ENCODE results near the gene SLC15A3. TPM values are rescaled to one million over a fixed set of nuclear protein-coding genes. Genes with fewer than 3 reads are reported as not detected.
"Not testable (repeated sequence)": the region's sequence is repeated elsewhere in the genome, so short reads cannot be mapped to it uniquely, and the experiment has no call there.

The SLC15A3 gene
- total RNA-seq, 2 experiments from 2014 or later = 7.0 to 9.6 TPM

- ATAC-seq = no peak
- intact Hi-C loops (cut with DNase I, micrococcal nuclease) = loop anchor here (2.0 kb wide), 4 partner anchors 15 to 133 kb away; no protein-coding TSS in a partner anchor
- no peaks in the 10 kb centered on the region for H3K9me3 Mint-ChIP-seq (ENCODE audit: low read depth)
- no peak for DNase-seq
- ChIA-PET POLR2A (interaction anchor here (1.4 to 1.9 kb wide), 5 partner anchors 8 to 134 kb away, joined by 4 to 8 read pairs (median 7); no protein-coding TSS in a partner anchor), CTCF (interaction anchor here (0.9 to 2.0 kb wide), 10 partner anchors 8 to 209 kb away, joined by 3 to 9 read pairs (median 4); no protein-coding TSS in a partner anchor)
- H3K4me1 Mint-ChIP-seq = peaks cover 65% of the 10 kb centered on the region
- peak overlapping the region; percentile 95 for H3K27ac Mint-ChIP-seq
- peak overlapping the region; percentile 87 for H3K4me3 Mint-ChIP-seq
- peaks cover 89% of the 10 kb centered on the region for H3K36me3 Mint-ChIP-seq (ENCODE audit: low read depth)
- H3K27me3 Mint-ChIP-seq = no peaks in the 10 kb centered on the region
Observed at GRCh38 chr11:60977836-60978235, 25.9 kb upstream of the SLC15A3 start.

DNA sequence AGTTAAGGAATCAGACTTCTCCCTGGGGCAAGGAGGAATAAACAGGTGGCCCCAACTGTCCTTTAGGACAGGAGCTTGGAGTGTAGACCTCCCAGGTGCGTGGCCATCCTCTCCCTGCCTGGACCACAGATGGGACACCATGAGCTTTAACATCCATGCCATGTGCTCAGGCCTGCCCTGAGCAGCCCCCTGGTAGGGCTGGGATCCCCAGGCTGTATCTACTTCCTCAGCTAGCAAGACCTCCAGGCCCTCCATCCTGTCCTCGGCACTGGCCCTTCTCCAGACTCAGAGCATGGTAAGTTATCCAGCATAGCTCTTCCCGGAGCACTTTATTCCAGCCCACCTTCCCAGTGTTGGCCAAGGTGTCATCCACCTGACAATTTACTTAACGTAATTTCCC is 25.2 kb upstream of the SLC15A3 start:
- DNase-seq (no peak), ATAC-seq (no peak)
- Mint-ChIP-seq H3K27me3 (no peaks in the 10 kb centered on the region), H3K36me3 (ENCODE audit: low read depth) (peaks cover 90% of the 10 kb centered on the region), H3K27ac (peak overlapping the region; percentile 95), H3K9me3 (ENCODE audit: low read depth) (no peaks in the 10 kb centered on the region), H3K4me1 (peaks cover 59% of the 10 kb centered on the region), H3K4me3 (peak overlapping the region; percentile 87)
- CTCF ChIA-PET = interaction anchor here (0.7 to 2.0 kb wide), 10 partner anchors 9 to 155 kb away, joined by 3 to 9 read pairs (median 4); no protein-coding TSS in a partner anchor
- intact Hi-C loops (cut with DNase I, micrococcal nuclease) = no loop called here
- POLR2A ChIA-PET = interaction anchor here (1.3 to 1.9 kb wide), 4 partner anchors 9 to 84 kb away, joined by 5 to 8 read pairs (median 8); no protein-coding TSS in a partner anchor

- Mint-ChIP-seq H3K27ac (peak overlapping the region; percentile 98), H3K27me3 (no peaks in the 10 kb centered on the region), H3K36me3 (ENCODE audit: low read depth) (peaks cover 70% of the 10 kb centered on the region), H3K4me3 (peak overlapping the region; percentile 87), H3K4me1 (peaks cover 52% of the 10 kb centered on the region), H3K9me3 (ENCODE audit: low read depth) (no peaks in the 10 kb centered on the region)
- ATAC-seq = peak; percentile 11
- ChIA-PET CTCF (interaction anchor here (0.5 to 1.5 kb wide), 4 partner anchors 46 to 136 kb away, joined by 3 to 4 read pairs (median 3); partner anchors contain the start of gene TMEM109), POLR2A (interaction anchor here (0.6 to 1.6 kb wide), 4 partner anchors 10 to 315 kb away, joined by 4 to 9 read pairs (median 6); no protein-coding TSS in a partner anchor)
- intact Hi-C loops (cut with DNase I, micrococcal nuclease) = no loop called here
- DNase-seq = peak; percentile 67
Observed at GRCh38 chr11:60974726-60975125, 22.8 kb upstream of the SLC15A3 start.

GRCh38 chr11:60974316-60974715 is 22.3 kb upstream of the SLC15A3 start:
- not testable (repeated sequence) for H3K9me3 Mint-ChIP-seq (ENCODE audit: low read depth)

DNA sequence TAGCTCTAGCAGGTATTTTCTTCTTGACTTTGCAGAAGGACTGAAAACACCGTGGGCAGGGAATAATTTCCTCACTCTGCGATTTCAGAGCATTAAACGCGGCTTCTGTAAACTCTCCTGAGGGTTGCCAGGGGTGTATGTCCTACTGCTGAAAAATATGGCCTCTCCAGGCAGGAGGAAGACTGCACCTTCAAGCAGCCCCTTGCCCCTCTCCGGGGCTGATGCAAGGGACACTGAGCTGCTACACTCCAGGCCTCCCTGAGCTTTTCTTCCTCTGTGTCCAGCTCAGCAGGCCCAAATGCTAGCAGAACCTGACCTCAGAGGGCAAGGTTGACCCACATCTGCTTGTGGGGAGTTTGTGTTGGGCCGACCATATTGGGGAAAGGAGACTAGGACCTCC is 21.7 kb upstream of the SLC15A3 start:
- peak overlapping the region; percentile 98 for H3K27ac Mint-ChIP-seq
- H3K27me3 Mint-ChIP-seq = no peaks in the 10 kb centered on the region
- ChIA-PET POLR2A (interaction anchor here (1.6 kb wide), 1 partner anchor 11 kb away, joined by 9 read pairs; no protein-coding TSS in a partner anchor), CTCF (interaction anchor here (1.3 kb wide), 1 partner anchor 47 kb away, joined by 3 read pairs; no protein-coding TSS in a partner anchor)
- peak overlapping the region; percentile 87 for H3K4me3 Mint-ChIP-seq
- intact Hi-C loops (cut with DNase I, micrococcal nuclease) = no loop called here
- H3K4me1 Mint-ChIP-seq = peaks cover 42% of the 10 kb centered on the region
- ATAC-seq (peak; percentile 15), DNase-seq (peak; percentile 52)
- H3K9me3 Mint-ChIP-seq (ENCODE audit: low read depth) = no peaks in the 10 kb centered on the region
- H3K36me3 Mint-ChIP-seq (ENCODE audit: low read depth) = peaks cover 62% of the 10 kb centered on the region

More at GRCh38 chr11:60974316-60974715, 22.3 kb upstream of the SLC15A3 start:
- peaks cover 48% of the 10 kb centered on the region for H3K4me1 Mint-ChIP-seq
- H3K36me3 Mint-ChIP-seq (ENCODE audit: low read depth) = peaks cover 65% of the 10 kb centered on the region
- intact Hi-C loops (cut with DNase I, micrococcal nuclease); H3K27me3 Mint-ChIP-seq; ATAC-seq: not testable (repeated sequence)
- peak; percentile 59 for DNase-seq
- ChIA-PET CTCF (interaction anchor here (0.5 to 1.5 kb wide), 3 partner anchors 46 to 73 kb away, joined by 3 to 4 read pairs (median 3); partner anchors contain the start of gene TMEM109), POLR2A (interaction anchor here (1.1 to 1.6 kb wide), 2 partner anchors 10 to 138 kb away, joined by 4 to 9 read pairs; no protein-coding TSS in a partner anchor)
- peak overlapping the region; percentile 98 for H3K27ac Mint-ChIP-seq
- H3K4me3 Mint-ChIP-seq = peak overlapping the region; percentile 87

DNA sequence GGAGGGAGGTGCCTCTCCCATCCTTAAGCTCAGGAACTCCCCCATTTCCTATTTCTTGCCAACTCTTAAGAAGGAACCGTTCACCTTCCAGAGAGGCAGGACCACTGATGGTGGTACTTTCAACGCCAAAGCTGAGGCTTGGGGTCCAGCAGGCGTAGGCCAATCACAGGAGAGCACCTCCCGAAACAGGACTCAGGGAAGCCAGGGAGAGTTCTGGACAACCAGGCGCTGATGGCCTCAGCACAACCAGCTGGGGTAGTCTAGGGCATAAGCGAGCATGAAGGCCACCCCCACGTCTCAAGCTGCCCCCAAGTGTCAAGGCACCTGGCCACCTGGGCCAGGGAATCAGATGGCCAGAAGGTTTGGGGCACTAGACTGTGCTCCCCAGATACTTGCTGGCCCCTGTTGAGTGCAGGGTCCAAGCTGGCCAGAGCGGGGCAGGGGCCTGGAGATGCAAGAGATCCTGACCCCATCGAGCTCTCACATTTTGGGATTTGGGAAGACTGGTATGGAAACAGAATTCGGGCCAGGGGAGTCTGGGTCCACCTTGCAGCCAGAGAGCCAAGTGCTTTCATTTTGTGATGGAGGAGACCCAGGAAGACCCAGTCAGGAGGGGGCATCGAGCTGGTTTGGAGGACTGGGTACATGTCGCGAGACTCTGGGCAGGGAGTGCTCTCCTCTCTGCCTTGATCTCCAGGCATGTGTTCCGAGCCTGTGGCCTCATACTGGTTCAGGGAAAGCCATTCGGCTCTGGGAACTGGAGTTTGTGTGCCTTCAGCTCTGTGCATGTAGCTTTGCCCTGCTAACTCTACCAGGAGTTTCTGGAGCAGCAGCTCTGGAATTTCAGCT is 20.4 kb upstream of the SLC15A3 start:
- H3K36me3 Mint-ChIP-seq (ENCODE audit: low read depth) = peaks cover 54% of the 10 kb centered on the region
- peaks cover under 1% of the 10 kb centered on the region for H3K27me3 Mint-ChIP-seq
- peak overlapping the region; percentile 98 for H3K27ac Mint-ChIP-seq
- ChIA-PET POLR2A (interaction anchor here (0.6 to 1.3 kb wide), 5 partner anchors 23 to 140 kb away, joined by 3 to 5 read pairs (median 4); no protein-coding TSS in a partner anchor), CTCF (interaction anchor here (0.6 to 3.2 kb wide), 5 partner anchors 7 to 203 kb away, joined by 3 to 16 read pairs (median 4); no protein-coding TSS in a partner anchor)
- peak; percentile 70 for DNase-seq
- ATAC-seq = peak; percentile 37
- H3K9me3 Mint-ChIP-seq (ENCODE audit: low read depth) = peaks cover 3% of the 10 kb centered on the region
- peaks cover 29% of the 10 kb centered on the region for H3K4me1 Mint-ChIP-seq
- H3K4me3 Mint-ChIP-seq = peak overlapping the region; percentile 87
- intact Hi-C loops (cut with DNase I, micrococcal nuclease) = no loop called here

GRCh38 chr11:60971520-60971919 is 19.5 kb upstream of the SLC15A3 start, which contains the start of gene CD6:
TSS of gene CD6 (plus strand) at chr11:60971680. CDS start at chr11:60971866, 186 bp downstream.
- Mint-ChIP-seq H3K27me3 (peaks cover 2% of the 10 kb centered on the region), H3K4me3 (peak within 1 kb of the TSS; percentile 87), H3K9me3 (ENCODE audit: low read depth) (peaks cover 3% of the 10 kb centered on the region), H3K4me1 (peaks cover 21% of the 10 kb centered on the region), H3K27ac (peak within 1 kb of the TSS; percentile 98), H3K36me3 (ENCODE audit: low read depth) (peaks cover 46% of the 10 kb centered on the region)
- ChIA-PET CTCF (interaction anchor here (0.7 to 3.2 kb wide), 15 partner anchors 8 to 215 kb away, joined by 3 to 16 read pairs (median 4); partner anchors contain the start of gene CD5), POLR2A (interaction anchor here (0.8 to 1.5 kb wide), 6 partner anchors 13 to 131 kb away, joined by 3 to 5 read pairs (median 4); partner anchors contain the start of gene CD5)
- DNase-seq = peak; percentile 82
- intact Hi-C loops (cut with DNase I, micrococcal nuclease) = loop anchor here in 1 of 2 experiments (2.0 kb wide), 2 partner anchors 51 to 139 kb away; no protein-coding TSS in a partner anchor
- ATAC-seq = peak; percentile 60

DNA sequence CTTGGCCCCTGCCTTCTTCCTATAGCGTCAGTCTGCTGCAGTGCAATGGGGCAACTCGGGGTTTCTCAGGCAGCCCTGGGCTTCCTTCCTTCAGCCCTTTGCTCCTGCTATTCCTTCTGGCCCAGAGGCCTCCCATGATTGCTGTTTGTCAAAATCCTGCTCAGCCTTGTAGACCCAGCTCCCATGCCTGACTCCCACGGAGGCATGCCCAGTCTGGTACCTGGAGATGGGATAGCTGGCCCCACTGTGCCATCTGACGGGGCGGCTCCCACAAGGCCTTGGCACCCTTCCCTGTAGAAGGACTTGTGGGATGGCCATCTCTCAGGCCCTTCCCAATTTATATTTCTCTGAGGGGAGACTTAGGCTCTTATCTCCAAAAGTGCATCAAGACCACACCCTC is 18.9 kb upstream of the SLC15A3 start:
- ChIA-PET CTCF (interaction anchor here (0.6 to 3.2 kb wide), 26 partner anchors 9 to 323 kb away, joined by 3 to 16 read pairs (median 4); partner anchors contain the start of gene CD5), POLR2A (interaction anchor here (0.8 to 1.5 kb wide), 7 partner anchors 14 to 139 kb away, joined by 3 to 7 read pairs (median 4); partner anchors contain the start of gene CD5)
- Mint-ChIP-seq H3K4me1 (peaks cover 16% of the 10 kb centered on the region), H3K9me3 (ENCODE audit: low read depth) (peaks cover 3% of the 10 kb centered on the region), H3K27me3 (peaks cover 2% of the 10 kb centered on the region), H3K36me3 (ENCODE audit: low read depth) (peaks cover 40% of the 10 kb centered on the region), H3K4me3 (peak overlapping the region; percentile 87), H3K27ac (peak overlapping the region; percentile 98)
- peak; percentile 32 for DNase-seq
- ATAC-seq = no peak
- intact Hi-C loops (cut with DNase I, micrococcal nuclease) = loop anchor here (1.0 to 2.0 kb wide), 11 partner anchors 19 to 216 kb away; partner anchors contain the start of genes CCDC86 (in 1 of the 2), SLC15A3 (in 1 of the 2), TMEM109 (in 1 of the 2) and VPS37C (in 1 of the 2)

DNA sequence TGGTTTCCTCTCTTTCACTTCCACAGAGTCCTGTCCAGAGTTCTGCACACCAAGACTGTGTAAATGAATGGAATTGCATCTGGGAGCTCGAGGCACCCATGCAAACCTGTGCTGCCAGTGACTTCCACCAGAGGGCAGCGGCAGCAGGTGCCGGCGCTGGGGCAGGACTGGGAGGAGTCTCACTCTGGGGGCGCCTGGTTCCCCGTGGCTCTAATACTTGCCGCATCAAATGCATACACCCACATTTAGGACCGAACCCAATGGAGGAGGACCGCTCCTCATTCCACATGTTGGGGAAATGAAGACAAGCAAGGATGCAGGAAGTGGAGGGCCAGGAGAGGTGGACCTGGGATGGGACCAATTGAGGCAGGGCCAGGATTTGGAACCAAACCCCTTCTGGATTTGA is 18.4 kb upstream of the SLC15A3 start:
- H3K4me3 Mint-ChIP-seq = peak overlapping the region; percentile 87
- CTCF ChIA-PET = interaction anchor here (0.6 to 3.2 kb wide), 25 partner anchors 9 to 422 kb away, joined by 3 to 16 read pairs (median 3); no protein-coding TSS in a partner anchor
- ATAC-seq = peak; percentile 51

DNA sequence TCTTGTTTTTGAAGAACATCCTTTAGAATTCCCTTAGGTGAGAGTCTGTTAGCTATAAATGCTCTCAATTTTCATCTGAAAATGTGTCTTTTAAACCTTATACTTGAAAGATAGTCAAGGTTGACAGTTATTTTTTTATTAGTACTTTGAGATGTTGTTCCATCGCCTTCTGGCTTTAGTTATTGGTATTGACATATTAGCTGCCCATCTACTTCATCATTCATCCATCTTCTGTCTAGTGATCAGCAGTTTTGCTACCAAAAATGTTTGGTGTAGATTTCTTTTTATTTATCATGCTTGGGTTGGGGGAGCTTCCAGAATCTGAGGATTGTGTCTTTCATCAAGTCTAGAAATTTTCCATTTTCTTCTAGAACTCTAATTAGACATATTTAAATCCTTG is 16.2 kb upstream of the SLC15A3 start:
- no peak overlapping the region for H3K27ac Mint-ChIP-seq
- DNase-seq = no peak
- ChIA-PET POLR2A (interaction anchor here (0.6 kb wide), 1 partner anchor 19 kb away, joined by 5 read pairs; no protein-coding TSS in a partner anchor), CTCF (interaction anchor here (0.7 to 1.6 kb wide), 9 partner anchors 8 to 221 kb away, joined by 3 to 6 read pairs (median 3); no protein-coding TSS in a partner anchor)
- H3K36me3 Mint-ChIP-seq (ENCODE audit: low read depth) = peaks cover 17% of the 10 kb centered on the region
- H3K9me3 Mint-ChIP-seq (ENCODE audit: low read depth) = peaks cover 3% of the 10 kb centered on the region
- H3K4me1 Mint-ChIP-seq = peaks cover 16% of the 10 kb centered on the region
- H3K27me3 Mint-ChIP-seq = peaks cover 2% of the 10 kb centered on the region
- no peak for ATAC-seq
- intact Hi-C loops (cut with DNase I, micrococcal nuclease) = no loop called here
- H3K4me3 Mint-ChIP-seq = no peak overlapping the region

More for the DNA sequence above, 18.4 kb upstream of the SLC15A3 start:
- POLR2A ChIA-PET = interaction anchor here (0.5 to 1.5 kb wide), 5 partner anchors 14 to 141 kb away, joined by 3 to 7 read pairs (median 4); no protein-coding TSS in a partner anchor
- H3K36me3 Mint-ChIP-seq (ENCODE audit: low read depth) = peaks cover 37% of the 10 kb centered on the region
- H3K27ac Mint-ChIP-seq = peak overlapping the region; percentile 98
- peaks cover 3% of the 10 kb centered on the region for H3K9me3 Mint-ChIP-seq (ENCODE audit: low read depth)
- intact Hi-C loops (cut with DNase I, micrococcal nuclease) = loop anchor here (1.0 to 2.0 kb wide), 11 partner anchors 18 to 217 kb away; partner anchors contain the start of genes CCDC86 (in 1 of the 2), SLC15A3 (in 1 of the 2), TMEM109 (in 1 of the 2) and VPS37C (in 1 of the 2)
- peaks cover 16% of the 10 kb centered on the region for H3K4me1 Mint-ChIP-seq
- peaks cover 2% of the 10 kb centered on the region for H3K27me3 Mint-ChIP-seq
- DNase-seq = peak; percentile 91
